NCI-H1048 (cell line): Measurements from ENCODE around the gene ST6GAL1.
"Not testable (repeated sequence)": the region's sequence is repeated elsewhere in the genome, so short reads cannot be mapped to it uniquely, and the experiment has no call there.

Experiments used
- DNase-seq: peaks from one replicate; lab custom pipeline; 2025; lab: John Stamatoyannopoulos, UW

ST6GAL1 gene

DNA sequence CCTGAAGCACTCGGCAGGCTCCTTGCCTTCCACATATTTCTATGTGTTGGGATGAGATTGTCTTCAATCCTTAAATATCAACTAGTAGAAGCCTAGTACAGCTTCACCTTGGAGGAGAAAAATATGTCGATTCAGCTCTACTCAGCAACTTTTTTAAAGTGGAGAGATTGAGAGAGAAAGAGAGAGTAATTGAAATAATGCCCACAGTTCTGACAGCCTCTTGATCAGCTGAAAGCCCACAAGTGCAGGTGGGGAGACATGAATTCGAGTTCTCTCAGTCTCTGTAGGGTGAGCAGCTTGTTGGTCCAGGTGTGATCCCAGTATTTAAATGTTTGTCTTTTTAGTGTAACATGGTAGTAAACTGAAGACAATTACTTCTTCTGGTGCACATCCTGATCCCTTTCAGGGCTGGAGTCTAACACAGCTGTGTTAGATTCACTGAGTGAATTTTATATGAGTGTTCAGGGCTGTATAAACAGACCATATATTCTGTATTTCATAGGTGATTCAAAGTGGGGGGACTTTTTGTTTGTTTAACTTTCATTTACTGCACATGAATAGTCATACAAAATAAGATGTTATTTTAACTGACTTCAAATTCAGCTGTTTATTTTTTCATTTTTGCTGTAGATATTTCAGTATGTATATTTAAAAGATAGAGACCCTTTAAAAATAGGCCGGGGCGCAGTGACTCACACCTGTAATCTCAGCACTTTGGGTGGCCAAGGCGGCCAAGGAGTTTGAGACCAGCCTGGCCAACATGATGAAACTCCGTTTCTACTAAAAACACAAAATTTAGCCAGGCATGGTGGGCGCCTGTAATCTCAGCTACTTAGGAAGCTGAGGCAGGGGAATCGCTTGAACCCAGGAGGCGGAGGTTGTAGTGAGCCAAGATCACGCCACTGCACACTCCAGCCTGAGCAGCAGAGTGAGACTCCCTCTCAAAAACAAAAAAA lies 64.0 kb downstream of the ST6GAL1 start:
- no peak for DNase-seq

GRCh38 chr3:186996356-186996755 lies 66.0 kb downstream of the ST6GAL1 start:
- no peak for DNase-seq

DNA sequence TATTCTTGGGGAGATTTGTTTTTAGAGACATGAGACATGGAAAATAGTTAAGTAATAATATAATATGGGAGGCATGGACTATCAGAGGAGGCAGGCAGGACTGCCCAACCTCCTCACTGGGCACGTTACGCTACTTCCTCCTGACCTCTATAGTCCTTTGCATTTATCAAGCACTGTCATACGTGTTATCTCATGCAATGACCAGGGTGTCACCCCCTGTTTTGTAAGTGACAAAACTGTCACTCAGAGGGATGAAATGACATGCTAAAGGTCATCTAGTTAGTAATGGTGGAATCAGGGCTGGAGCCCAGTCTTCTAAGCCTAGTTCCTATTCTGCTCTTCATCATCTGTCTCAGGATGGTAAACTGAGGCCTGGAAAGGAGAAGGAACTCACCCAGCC lies 66.7 kb downstream of the ST6GAL1 start:
- DNase-seq = no peak

- no peak for DNase-seq
These were observed 67.2 kb downstream of the ST6GAL1 start for GRCh38 chr3:186997473-186997939.

DNA sequence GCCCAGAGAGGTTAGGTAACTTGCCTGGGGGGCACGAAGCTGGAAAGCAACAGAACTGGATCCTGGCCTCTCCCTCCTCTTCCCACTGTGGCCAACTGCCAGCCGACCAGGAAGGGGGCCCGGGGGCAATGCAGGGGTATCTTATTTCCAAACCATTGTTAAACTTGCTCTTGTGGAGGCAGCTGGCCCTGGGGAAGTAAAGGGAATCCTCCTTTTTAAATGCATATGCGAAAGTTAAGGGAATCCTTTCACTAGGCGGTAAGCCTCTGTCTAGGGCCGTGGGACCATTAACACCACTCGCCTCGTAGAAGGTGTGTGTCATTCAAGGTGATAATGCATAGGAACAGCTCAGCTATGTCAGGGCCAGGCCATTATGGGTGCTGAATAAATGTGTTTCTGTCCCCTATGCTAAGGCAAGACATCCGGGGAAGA lies 68.6 kb downstream of the ST6GAL1 start:
- no peak for DNase-seq

GRCh38 chr3:187000711-187001151 lies 70.4 kb downstream of the ST6GAL1 start:
- DNase-seq = no peak

- no peak for DNase-seq
These were observed 72.6 kb downstream of the ST6GAL1 start for GRCh38 chr3:187002915-187003314.

DNA sequence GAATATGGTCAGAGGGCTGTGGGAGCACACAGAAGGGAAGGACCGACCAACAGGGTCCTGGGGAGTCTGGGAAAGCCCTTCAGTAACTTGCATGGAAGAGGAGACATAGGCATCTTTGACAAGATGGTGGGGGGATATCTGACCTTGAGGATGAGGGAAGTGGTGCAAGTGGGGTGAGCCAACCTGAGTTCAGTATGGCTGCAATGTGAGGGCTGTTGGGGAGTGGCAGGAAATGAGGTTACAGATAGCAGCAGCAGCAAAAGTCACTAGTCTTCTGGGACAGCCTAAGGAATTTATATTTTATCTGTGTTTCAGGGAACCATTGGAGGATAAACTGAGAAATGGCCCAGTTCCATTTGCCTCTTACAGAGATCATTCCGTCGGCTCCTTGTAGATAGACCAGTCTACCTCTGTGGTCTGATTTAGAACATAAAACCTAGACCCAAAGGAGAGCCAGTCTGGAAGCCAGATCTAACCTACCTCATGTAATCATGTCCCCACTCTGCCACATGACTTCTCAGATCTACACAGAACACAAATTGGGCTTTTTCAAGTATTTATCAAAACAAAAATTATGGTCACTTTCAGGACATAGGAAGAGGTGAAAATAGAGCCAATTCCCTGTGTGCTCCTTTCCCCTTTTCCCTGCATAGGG lies 75.6 kb downstream of the ST6GAL1 start:
- DNase-seq = no peak

GRCh38 chr3:187006864-187007630 lies 76.7 kb downstream of the ST6GAL1 start:
- no peak for DNase-seq

DNA sequence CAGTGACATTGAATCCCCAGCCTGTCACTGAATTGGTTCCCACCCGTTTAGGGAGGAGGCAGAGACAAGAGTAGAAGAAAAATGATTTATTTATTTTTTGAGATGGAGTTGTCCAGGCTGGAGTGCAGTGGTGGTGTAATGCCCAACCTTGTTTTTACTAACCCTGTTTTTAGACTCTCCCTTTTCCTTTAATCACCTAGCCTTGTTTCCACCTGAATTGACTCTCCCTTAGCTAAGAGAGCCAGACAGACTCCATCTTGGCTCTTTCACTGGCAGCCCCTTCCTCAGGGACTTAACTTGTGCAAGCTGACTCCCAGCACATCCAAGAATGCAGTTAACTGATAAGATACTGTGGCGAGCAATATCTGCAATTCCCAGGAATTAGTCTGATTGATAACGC lies 80.1 kb downstream of the ST6GAL1 start:
- not testable (repeated sequence) for DNase-seq

GRCh38 chr3:187011915-187012314 lies 81.6 kb downstream of the ST6GAL1 start:
- no peak for DNase-seq

DNA sequence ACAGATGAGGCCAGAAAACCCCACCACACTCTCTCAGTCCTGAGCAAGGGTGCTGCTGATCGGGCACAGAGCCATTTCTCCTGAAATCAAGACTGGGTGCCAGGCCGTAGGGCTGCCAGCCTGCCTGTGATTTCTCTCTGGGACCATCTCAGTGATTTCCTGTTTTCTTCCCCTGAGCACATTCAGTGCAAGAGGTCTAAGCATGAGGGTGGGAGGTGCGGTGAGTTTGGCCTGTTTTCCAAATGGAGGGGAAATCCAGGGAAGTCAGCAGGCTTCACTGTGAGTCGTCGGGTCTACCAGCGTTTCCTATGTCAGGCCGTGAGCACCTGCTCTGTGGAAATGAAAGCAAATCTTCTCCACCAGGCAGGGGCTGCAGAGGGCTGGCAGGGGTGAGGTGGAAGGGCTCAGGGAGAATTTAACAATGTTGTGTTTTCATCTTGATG lies 82.3 kb downstream of the ST6GAL1 start:
- DNase-seq = no peak

- DNase-seq = no peak
These were observed 82.9 kb downstream of the ST6GAL1 start for GRCh38 chr3:187013159-187013716.

DNA sequence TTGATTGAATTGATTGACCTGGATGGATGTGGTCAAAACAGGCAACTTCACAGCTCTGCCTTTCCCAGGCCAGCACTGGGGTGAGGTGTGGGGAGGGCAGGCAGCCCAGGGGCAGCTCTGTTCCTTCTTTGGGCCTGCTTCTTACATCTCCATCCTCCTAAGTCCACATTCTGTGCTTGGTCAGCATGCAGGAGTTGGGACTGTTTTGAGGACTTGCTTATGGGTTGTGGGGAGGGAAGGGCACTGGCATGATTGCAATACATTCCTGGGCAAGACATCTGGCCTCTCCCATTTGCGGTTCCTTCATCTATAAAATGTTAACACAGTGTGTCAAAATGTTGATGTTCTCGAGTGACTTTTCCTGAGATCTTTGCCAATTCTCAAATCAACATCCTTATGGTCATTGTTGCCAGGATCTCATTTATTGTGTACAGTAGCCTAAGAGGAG lies 84.1 kb downstream of the ST6GAL1 start:
- DNase-seq = no peak

DNA sequence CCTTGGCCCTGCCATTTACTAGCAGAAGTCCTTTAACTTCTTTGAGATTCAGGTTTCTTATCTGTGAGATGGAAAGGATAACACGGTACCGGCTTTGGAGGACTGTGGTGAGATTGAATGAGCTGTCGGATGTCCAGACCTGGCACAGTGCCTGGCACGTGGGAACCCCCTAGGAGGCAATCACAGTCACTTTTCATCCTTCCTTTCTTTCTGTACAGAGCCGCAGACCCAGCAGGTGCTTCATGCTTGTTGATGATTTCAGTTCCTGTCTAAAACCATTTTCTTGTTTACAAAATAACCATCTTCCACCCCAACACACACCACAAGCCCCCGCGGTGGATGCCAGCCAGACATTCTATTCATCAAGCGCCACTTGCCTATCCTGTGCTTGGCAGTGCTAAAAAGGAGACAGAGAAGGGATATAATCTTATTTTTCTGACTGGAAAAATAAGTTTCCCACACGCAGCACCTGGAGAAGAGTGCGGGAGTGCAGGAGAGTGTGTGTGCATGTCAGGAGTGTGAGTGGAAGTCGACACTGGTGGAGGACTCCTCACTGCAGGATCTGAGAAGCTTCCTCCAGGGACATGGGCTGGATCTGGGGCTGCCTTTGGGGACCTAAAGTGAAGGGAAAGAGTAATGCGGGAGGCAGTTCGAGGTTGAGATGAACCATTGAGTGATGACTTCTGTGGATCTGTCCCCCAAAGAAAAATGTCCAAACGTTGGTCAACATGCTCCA lies 85.7 kb downstream of the ST6GAL1 start:
- DNase-seq = no peak

DNA sequence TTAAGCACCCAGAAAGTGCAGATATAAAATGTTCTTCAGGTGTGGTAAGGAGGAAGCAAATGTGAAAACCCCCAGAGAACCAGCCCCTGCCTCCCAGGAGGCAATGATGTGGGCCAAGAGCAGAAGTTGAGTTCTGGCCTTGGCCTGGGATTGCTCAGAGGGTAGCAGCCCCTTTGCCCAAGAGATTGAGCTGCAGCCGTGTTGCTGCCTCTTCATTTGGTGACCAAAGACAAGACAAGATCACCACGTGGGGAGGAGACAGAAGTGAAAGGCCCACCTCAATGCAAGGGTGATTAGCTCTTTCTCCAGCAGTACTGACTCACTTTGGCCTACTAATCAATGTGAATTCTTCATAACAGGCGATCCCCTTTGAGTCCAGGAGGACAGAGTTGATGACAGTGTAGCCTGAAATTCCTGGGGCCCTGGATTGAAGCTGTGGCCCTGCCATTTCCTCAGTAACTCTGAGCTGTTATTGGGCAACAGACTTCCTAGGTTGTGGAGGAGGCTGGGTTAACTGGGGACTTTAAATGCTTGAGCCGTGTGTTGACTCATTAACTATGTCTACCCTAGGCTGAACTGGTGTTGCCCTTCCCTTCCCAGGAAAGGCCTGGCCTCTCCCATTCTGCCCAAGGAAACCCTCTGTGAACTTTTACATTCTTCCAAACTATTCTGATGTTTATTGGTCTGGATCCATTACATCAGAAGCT lies 86.5 kb downstream of the ST6GAL1 start:
- no peak for DNase-seq

- no peak for DNase-seq
These were observed 87.3 kb downstream of the ST6GAL1 start for GRCh38 chr3:187017511-187018230.

DNA sequence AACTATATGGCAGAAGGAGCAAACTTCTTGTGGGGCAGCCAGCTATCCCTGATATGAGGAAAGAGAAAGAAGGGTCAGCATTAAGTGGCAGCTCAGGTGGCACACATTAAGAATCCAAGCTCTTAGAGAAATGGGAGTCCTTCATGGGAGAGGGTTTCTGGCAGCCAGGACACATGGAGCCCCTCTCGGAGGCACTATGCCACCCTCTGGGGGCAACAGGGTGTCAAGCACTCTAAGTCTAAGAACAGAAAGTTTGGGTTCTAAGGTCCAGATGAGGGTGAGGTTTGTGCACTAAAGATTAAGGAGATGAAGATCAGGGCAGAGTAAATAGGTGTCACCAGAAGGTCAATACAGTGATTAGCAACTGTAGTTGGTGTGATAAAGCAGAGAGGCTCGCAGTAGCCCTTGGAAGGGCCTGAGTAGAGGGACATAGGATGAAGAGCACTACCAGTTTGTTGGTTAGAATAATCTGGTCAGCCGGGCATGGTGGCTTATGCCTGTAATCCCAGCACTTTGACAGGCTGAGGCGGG lies 89.3 kb downstream of the ST6GAL1 start:
- DNase-seq = no peak

- DNase-seq = no peak
These were observed 90.0 kb downstream of the ST6GAL1 start for GRCh38 chr3:187020376-187020775.
